GM18858 (cell line): Measurements from ENCODE around the gene LAPTM5.
"Not testable (repeated sequence)": the region's sequence is repeated elsewhere in the genome, so short reads cannot be mapped to it uniquely, and the experiment has no call there.

Experiments used
- ATAC-seq: cut with Tn5 transposase; IDR thresholded peaks from one replicate; pipeline ENCODE4 v1.9.1; 2021; ENCODE audit not compliant: unreplicated experiment

LAPTM5 gene

DNA sequence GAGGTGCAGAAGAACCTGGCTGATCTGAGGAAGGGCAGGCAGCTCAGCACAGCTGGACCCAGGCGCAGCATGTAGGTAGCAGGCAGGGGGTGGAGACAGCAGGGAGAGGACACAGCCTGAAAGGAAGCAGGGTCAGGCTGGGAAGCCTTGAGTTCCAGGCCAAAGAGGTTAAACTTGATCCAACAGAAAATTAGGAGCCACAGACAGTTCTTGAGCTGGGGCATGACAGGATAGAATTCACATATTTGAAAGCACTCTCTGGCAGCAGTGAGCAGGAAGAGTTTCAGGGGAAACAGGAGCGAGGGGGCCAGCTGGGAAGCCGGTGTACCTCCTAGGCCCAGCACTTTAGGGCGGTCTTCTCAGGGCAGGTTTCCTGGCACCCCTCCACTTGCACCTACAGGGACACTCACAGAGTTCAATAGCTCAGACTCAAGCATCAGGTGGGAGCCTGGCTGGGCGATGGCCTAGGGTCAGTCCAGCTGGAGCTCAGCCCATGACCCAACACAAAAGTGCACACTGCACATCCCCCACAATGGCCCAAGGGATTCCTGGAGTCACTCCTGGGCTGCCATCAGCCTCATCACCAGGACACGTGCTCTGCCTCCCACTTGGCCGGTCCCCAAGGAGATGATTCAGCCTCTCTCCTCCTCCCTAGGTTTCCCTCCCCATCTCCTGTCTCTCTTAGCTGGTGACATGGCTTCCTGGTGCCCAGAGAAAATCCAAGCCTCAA, 56.9 kb downstream of the LAPTM5 start:
- ATAC-seq, result no peak

- no peak for ATAC-seq
Observed at GRCh38 chr1:30699762-30700161, 57.8 kb downstream of the LAPTM5 start.

DNA sequence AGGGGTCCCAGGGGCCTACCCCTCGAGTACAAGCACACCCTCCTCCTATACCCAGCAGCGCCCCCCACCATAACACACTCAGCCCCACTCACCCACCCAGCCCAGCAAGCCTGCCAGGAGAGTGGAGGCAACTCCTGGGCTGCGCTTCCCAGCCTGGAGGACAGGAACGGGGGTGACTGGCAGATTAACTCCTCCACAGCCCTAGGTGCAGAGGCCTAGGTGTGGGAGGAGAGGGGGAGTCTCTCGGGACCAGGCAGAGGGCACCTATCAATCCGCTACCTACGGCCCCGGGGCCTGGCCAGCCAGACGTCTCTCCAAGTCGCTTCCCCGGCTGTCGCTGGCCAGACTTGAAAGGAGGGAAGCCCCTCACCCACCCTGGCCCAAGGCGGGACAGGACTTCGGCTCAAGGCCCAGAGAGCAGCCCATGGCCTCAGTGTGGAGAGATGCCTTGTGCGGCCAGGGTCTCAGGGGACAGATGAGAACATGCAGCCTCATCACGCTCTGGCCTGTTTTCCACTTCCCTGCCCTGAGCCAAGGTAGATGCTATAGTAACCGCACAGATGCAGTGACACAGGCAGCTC, 59.1 kb downstream of the LAPTM5 start:
- no peak for ATAC-seq

DNA sequence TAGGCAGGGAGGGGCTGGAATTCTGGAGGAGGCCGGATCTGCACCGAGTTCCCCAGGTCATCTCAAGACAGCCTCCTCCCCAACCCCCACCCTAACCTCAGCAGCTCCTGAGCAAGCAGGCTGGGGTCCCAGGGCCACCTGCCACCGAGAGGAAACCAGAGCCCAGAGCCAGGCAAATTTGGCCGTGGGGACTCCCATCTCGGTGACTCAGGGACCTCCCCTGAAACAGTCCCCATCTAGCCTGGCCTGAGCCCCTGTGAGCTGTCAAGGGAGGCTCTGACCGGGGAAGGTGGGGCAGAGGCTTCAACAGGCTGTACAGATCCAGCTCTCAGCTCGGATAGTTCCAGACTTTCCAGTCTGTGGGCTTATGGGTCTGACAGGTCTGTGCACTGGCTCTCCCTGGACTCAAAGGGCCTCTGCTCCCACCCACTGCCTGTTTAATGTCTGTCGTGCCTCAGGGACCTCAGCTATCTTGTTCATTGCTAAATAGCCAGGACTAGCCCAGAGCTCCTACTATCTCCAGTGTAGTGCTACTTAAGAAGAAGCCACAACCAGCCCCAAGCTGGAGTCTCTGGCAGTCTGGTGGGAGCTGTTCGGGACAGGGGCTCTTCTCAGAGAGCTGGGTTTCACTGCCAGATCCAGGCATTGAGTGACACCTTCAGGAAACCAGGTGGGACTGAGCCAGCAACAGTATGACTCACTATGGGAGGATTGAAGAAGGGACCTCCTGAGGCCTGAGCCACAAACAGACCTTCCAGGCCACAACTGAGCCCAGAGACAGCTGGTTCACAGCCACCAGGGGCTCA, 59.8 kb downstream of the LAPTM5 start:
- ATAC-seq, result no peak

GRCh38 chr1:30696831-30697230, 60.7 kb downstream of the LAPTM5 start:
- ATAC-seq, result no peak

DNA sequence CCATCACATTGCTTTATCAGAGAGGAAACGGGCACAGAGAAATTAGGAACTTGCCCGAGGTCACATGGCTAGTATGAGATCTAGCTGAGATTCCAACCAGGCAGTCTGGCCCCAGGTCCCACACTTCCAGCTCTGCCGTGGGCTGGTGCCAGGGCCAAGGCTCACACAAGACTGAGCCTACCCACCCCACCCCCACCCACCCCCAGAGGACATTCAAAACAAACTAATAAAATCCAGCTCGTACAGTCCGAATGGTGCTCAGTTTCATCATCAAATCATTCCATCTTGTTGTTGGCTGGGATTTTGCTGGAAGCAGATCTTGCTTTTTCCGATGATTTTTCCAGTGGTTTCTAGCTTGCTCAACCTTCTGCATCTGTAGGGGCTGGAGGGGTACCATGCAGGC, 62.1 kb downstream of the LAPTM5 start:
- no peak for ATAC-seq

DNA sequence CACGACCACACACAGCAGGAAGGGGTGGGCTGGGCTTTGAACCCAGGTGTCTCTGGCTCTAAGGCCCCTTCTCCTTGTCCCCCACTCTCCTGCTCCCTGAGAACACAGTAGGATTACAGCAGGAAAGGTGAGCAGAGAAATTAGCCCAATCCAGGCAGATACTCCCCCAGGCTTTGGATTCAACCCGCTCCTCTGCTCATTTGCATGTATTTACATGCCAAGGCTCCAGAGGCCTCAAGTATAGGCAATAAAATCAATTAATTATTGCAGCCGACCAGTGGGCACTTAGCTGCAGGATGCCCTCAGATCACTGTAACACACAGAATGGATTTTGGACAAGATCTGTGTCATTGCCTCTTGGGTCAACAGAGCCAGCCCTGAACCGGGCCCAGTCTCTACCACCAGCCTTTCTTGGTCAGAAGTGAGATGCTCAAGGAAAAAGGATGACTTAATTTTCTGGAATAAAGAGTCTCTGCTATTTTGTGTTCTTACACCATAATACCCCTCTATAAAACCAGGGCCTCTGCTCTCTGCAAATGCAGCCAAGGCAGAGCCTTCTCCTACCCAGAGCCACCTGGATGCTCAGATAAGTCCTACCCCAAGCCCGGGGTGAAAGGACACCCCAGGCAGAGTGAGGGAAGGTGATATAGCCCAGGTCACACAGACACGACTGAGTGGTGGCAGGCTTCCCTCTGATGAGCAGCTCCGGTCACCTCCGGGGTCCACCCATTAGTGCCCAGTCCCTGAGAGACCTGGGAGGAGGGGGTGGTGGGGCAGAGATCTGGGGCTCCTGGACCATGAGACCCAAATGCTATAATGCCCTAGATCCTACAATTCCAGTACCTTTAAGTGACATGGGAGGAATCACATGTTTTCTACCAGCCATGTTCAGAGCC, 63.0 kb downstream of the LAPTM5 start:
- ATAC-seq, result no peak

GRCh38 chr1:30693822-30694221, 63.8 kb downstream of the LAPTM5 start:
- ATAC-seq, result no peak

- ATAC-seq, result no peak
Observed at GRCh38 chr1:30693366-30693765, 64.2 kb downstream of the LAPTM5 start.

GRCh38 chr1:30692948-30693301, 64.6 kb downstream of the LAPTM5 start:
- ATAC-seq, result no peak

DNA sequence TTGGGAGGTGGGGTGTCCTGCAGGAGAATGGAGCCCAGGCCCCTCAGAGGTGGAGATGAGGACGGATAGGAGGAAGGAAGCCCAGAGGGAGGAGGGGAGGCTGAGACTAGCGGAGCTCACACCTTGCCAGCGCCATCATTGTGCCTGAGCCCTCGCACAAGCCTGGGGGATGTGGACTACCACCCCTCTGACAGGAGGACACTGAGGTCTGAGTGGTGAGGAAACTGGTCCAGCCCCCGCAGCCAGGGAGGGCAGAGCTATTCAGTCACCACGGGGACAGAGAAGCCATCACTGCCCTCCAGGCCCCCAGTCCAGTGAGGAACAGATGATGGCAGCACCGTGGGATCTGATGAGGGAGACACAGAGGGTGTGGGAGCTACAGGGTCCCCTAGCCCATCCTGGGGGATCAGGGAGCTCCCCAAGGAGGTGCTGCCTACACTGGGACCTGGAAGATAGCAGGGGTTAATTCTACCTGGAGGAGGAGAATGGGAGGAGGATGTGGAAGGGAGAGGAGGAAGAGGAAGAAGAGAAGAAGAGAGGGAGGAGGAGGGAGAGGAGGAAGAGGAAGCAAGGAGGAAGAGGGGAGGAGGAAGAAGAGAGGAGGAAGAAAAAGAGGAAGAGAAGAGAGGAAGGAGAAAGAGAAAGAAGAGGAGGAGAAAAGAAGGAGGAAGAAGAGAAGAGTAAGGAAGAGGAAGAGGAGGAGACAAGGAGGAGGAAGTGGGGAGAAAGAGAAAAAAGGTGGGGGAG, 65.2 kb downstream of the LAPTM5 start:
- no peak for ATAC-seq

DNA sequence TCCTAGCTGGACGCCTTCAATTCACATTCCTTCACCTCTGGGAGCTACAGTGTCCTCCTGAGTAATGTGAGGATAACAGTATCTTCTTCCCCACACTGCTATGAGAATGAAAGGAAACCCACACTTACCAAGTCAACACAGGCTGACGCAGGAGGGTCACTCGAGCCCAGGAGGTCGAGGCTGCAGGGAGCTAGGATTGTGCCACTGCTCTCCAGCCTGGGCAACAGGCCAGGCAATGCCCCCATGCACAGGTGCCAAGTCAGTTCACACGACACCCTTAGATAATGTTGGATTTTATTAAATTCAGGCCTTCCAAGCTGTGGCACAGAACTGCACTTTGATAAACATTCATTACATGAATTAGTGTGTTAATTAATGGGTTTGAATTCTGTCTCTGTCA, 66.1 kb downstream of the LAPTM5 start:
- no peak for ATAC-seq

- ATAC-seq, result no peak
Observed at GRCh38 chr1:30689901-30690645, 67.5 kb downstream of the LAPTM5 start.

DNA sequence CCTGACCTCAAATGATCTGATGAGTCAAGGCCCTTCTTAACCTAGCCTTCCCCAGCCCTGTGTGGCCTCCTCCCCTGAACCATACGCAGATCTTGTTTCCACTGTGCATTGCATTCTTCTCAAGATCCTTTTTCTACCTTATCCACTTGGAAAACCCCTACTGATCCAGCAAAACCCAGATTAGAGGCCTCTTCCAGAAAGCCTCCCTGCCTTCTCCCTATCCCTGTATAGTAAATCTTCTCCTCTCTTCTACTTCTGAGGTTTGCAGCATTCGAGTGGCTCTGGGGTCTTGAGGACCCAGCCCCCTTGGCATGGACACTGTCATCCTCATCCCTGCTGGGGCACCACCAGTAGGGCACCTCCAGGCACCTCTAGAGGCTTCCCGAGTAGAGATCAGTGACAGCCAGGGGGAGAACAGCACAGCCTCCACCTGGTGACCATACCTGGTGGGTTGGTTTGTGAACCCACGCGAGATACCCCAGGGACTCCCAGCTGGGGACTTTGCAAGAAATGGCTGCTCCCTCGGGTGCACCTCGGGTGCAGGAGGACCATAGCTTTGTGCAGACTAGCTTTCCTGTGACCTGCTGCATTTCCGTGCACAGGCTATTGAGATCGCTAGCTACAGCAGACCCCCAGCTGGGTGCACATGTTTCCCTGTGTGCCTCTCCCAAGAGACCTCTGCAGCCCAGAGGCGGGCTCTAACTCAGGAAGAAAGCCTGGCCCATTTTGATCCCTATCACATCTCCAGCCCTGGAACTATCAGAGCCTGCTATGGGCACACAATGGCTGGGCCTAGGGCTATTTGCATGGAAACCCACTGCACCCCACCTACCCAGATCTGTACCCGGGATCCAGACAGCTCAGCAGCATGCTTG, 68.4 kb downstream of the LAPTM5 start:
- ATAC-seq, result no peak

DNA sequence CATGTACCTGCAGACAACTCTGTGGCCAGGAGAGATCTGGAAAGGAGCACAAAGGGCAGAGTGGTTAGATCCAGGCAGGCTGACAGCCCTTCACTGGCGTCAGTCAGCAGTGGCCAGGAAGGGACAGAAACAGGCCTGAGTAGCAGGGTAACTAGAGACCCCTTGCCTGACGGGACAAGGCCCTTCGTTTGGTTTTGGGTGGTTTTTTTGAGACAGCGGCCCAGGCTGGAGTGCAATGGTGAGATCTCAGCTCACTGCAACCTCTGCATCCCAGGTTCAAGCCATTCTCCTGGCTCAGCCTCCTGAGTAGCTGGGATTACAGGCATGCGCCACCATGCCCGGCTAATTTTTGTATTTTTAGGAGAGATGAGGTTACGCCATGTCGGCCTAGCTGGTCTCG, 69.1 kb downstream of the LAPTM5 start:
- not testable (repeated sequence) for ATAC-seq

GRCh38 chr1:30687886-30688285, 69.7 kb downstream of the LAPTM5 start:
- ATAC-seq, result no peak

- ATAC-seq, result no peak
Observed at GRCh38 chr1:30686236-30686935, 71.2 kb downstream of the LAPTM5 start.

DNA sequence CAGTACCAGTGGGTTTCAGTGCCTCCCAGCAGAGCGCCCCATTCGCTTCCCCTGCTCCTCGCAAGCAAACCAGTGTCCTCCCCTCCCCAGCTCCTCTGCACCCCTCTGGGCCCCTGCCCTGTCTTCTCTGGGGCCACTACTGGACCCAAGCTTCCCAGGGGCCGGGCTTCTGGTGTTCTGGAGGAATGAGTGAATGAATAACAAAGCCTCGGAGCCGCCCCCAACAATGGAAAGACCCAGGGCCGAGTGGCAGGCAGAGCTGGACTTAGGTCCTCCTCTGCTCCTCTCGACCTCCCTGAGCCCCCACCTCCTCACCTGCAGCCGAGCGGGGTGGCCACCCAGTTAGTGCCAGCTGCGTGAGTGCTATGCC, 71.8 kb downstream of the LAPTM5 start:
- no peak for ATAC-seq
